HepG2 (cell line): ENCODE measurements around the gene TBC1D14. TPM values are rescaled to one million over a fixed set of nuclear protein-coding genes. Genes with fewer than 3 reads are reported as not detected.

ENCODE experiments used
- ASH2L ChIP-seq: fragments of 300-600, 200-600 bp; sonication (generic); IDR thresholded peaks from 2 replicates; pipeline ENCODE4 v1.7.0; 2017; ENCODE audit warnings: low read depth, mild to moderate bottlenecking, moderate library complexity, mixed read lengths, low read length; ENCODE audit not compliant: insufficient read length
- ATF7-NPFF ChIP-seq: sonication (generic); formaldehyde crosslinking; IDR thresholded peaks from 2 replicates; pipeline ENCODE4 v1.8.1; 2023; ENCODE audit warnings: mild to moderate bottlenecking, low read depth, missing genetic modification reagents, moderate library complexity
- CC2D1A ChIP-seq: sonication (generic); formaldehyde crosslinking; IDR thresholded peaks from 2 replicates; pipeline ENCODE4 v1.8.1; 2023; ENCODE audit warnings: mild to moderate bottlenecking, missing genetic modification reagents
- CCAR2 ChIP-seq: fragments of 200-400 bp; formaldehyde crosslinking; optimal IDR thresholded peaks from 2 replicates; pipeline ENCODE3; 2018; ENCODE audit warnings: low read depth, mild to moderate bottlenecking, low read length, moderate library complexity
- HDAC1 ChIP-seq: sonication (generic); formaldehyde crosslinking; IDR thresholded peaks from 2 replicates; pipeline ENCODE4 v1.5.1; 2020; ENCODE audit warnings: mild to moderate bottlenecking, missing genetic modification reagents
- IKZF4 ChIP-seq: sonication (generic); formaldehyde crosslinking; IDR thresholded peaks from 2 replicates; pipeline ENCODE4 v1.5.1; 2020; ENCODE audit warnings: borderline replicate concordance, mild to moderate bottlenecking, low read depth, missing genetic modification reagents; ENCODE audit errors: not compliant biosample characterization
- KLF15 ChIP-seq: sonication (generic); formaldehyde crosslinking; IDR thresholded peaks from 2 replicates; pipeline ENCODE4 v1.8.1; 2023; ENCODE audit warnings: borderline replicate concordance, mild to moderate bottlenecking, inconsistent platforms, missing genetic modification reagents, mixed read lengths
- NCOA2 ChIP-seq: sonication (generic); formaldehyde crosslinking; IDR thresholded peaks from 2 replicates; pipeline ENCODE4 v1.8.0; 2022; ENCODE audit warnings: inconsistent platforms
- STAG1 ChIP-seq: sonication (generic); formaldehyde crosslinking; IDR thresholded peaks from 2 replicates; pipeline ENCODE4 v1.4.0; 2020; ENCODE audit warnings: missing genetic modification reagents
- SUZ12 ChIP-seq: fragments of 150-350 bp; IDR thresholded peaks from 2 replicates; pipeline ENCODE4 v1.6.1; 2014; ENCODE audit warnings: low read depth, low read length
- ZNF143 ChIP-seq: sonication (generic); formaldehyde crosslinking; IDR thresholded peaks from 2 replicates; pipeline ENCODE4 v1.4.0; 2020; ENCODE audit warnings: missing genetic modification reagents
- ZNF274 ChIP-seq: sonication (generic); formaldehyde crosslinking; IDR thresholded peaks from 2 replicates; pipeline ENCODE4 v1.5.1; 2020; ENCODE audit warnings: mild to moderate bottlenecking, missing genetic modification reagents
- ZNF572 ChIP-seq: sonication (generic); formaldehyde crosslinking; IDR thresholded peaks from 2 replicates; pipeline ENCODE4 v1.5.1; 2020; ENCODE audit warnings: mild to moderate bottlenecking, missing genetic modification reagents
- ZNF605 ChIP-seq: sonication (generic); formaldehyde crosslinking; IDR thresholded peaks from 2 replicates; pipeline ENCODE4 v1.8.0; 2022; ENCODE audit warnings: mild to moderate bottlenecking, missing genetic modification reagents
- ZNF788 ChIP-seq: sonication (generic); formaldehyde crosslinking; IDR thresholded peaks from 2 replicates; pipeline ENCODE4 v1.5.0; 2020; ENCODE audit warnings: mild to moderate bottlenecking, missing genetic modification reagents, borderline replicate concordance
- polyA plus RNA-seq, 8 experiments: library from polyadenylated mRNA; depleted of rRNA in 3 of 8; stranded (reverse) in 7 of 8; unstranded in 1 of 8; fragments of >200 nt; fragmentation: Illumina TruSeq in 4 of 8; extraction: Trizol in 4 of 8; gene quantifications; 2 replicates each; pipeline versions ENCODE4 v1.2.1 to v1.2.3, GENCODE V29; 2011 to 2016; ENCODE audit warnings: low read depth in 4 of 8, missing spikeins in 1 of 8, mixed read lengths in 1 of 8; ENCODE audit not compliant: insufficient read depth in 1 of 8
- total RNA-seq, 5 experiments: library from RNA; depleted of rRNA; stranded (reverse); fragments of >200 nt; fragmentation: Illumina TruSeq; extraction: Trizol; gene quantifications; 2 replicates each; pipeline ENCODE4 v1.2.3, GENCODE V29; 2016; ENCODE audit warnings: low read depth in 1 of 5
- TF ChIP-seq, protein P1 (sequence below): sonication (generic); IDR thresholded peaks from 2 replicates; pipeline ENCODE4 v1.6.1; 2016; ENCODE audit warnings: low read depth, borderline replicate concordance
- TF ChIP-seq, protein P2 (sequence below): sonication (generic); formaldehyde crosslinking; IDR thresholded peaks from 2 replicates; pipeline ENCODE4 v1.4.0; 2020; ENCODE audit warnings: mild to moderate bottlenecking, missing genetic modification reagents, borderline replicate concordance
- TF ChIP-seq, protein P3 (sequence below): sonication (generic); formaldehyde crosslinking; IDR thresholded peaks from 2 replicates; pipeline ENCODE4 v1.4.0; 2020; ENCODE audit warnings: missing genetic modification reagents; ENCODE audit errors: not compliant biosample characterization
- TF ChIP-seq, protein P4 (sequence below): sonication (generic); formaldehyde crosslinking; IDR thresholded peaks from 2 replicates; pipeline ENCODE4 v1.4.0; 2020; ENCODE audit warnings: missing genetic modification reagents
- TF ChIP-seq, protein P5 (sequence below): sonication (generic); formaldehyde crosslinking; IDR thresholded peaks from 2 replicates; pipeline ENCODE4 v1.9.0; 2021; ENCODE audit warnings: missing genetic modification reagents, borderline replicate concordance

Gene TBC1D14
- total and polyA plus RNA-seq, 2 of the 13 experiments (the other 11 are each of a cell fraction or from before 2014, with no cell fraction given) = 29.5 to 46.5 TPM

DNA sequence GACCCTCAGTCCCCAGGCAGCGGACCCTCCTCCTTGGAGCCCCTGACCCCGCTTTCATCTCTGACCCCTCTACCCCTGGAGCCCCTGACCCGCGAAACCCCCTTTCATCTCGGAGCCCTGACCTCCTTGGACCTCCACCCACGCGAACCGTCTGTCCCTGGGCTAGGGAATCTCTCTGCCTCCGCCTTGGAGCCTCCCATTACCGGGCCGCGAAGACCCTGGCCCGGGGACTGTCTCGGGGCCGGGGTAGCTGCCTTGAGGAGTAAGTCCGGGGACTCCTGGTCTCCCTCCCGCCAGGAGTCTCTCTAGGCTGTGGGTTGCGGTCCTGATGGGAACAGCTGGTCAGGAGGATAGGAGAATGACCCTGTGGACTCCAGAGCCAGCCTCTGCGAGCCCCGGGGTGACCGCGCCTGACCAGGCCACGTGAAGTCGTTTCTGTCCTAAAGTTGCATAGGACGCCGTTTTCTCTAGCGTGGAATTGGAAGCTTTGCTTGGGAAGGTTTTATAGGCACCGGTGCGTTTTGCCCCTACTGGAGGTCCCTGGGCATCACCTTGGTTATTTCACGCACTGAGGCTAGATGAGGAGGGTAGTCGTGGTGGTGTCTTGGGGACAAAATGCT, 824 bp downstream of the TBC1D14 start (continued):
- TF ChIP-seq IKZF4 (no peak), ZNF274 (CRISPR knock-in tag) (0 out of 2 replicates have a peak, but pooled peaks have one; percentile 52), ZNF788 (CRISPR knock-in tag) (peak; percentile 74; the same call in 1 of the 2 replicates), NCOA2 (CRISPR knock-in tag) (no peak), CC2D1A (CRISPR knock-in tag) (no peak), ZNF605 (CRISPR knock-in tag) (0 out of 2 replicates have a peak, but pooled peaks have one; percentile 44), SUZ12 (no peak), ZNF572 (CRISPR knock-in tag) (0 out of 2 replicates have a peak, but pooled peaks have one; percentile 19), ATF7-NPFF (CRISPR knock-in tag) (no peak), CCAR2 (no peak), STAG1 (peak; percentile 40; the same call in 1 of the 2 replicates), HDAC1 (CRISPR knock-in tag) (peak; percentile 67; the same call in 1 of the 2 replicates), ZNF143 (CRISPR knock-in tag) (no peak), ASH2L (peak; percentile 45), KLF15 (CRISPR knock-in tag) (no peak)
- TF ChIP-seq, protein P1, sequence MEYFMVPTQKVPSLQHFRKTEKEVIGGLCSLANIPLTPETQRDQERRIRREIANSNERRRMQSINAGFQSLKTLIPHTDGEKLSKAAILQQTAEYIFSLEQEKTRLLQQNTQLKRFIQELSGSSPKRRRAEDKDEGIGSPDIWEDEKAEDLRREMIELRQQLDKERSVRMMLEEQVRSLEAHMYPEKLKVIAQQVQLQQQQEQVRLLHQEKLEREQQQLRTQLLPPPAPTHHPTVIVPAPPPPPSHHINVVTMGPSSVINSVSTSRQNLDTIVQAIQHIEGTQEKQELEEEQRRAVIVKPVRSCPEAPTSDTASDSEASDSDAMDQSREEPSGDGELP = peak; percentile 88
- TF ChIP-seq, protein P2, sequence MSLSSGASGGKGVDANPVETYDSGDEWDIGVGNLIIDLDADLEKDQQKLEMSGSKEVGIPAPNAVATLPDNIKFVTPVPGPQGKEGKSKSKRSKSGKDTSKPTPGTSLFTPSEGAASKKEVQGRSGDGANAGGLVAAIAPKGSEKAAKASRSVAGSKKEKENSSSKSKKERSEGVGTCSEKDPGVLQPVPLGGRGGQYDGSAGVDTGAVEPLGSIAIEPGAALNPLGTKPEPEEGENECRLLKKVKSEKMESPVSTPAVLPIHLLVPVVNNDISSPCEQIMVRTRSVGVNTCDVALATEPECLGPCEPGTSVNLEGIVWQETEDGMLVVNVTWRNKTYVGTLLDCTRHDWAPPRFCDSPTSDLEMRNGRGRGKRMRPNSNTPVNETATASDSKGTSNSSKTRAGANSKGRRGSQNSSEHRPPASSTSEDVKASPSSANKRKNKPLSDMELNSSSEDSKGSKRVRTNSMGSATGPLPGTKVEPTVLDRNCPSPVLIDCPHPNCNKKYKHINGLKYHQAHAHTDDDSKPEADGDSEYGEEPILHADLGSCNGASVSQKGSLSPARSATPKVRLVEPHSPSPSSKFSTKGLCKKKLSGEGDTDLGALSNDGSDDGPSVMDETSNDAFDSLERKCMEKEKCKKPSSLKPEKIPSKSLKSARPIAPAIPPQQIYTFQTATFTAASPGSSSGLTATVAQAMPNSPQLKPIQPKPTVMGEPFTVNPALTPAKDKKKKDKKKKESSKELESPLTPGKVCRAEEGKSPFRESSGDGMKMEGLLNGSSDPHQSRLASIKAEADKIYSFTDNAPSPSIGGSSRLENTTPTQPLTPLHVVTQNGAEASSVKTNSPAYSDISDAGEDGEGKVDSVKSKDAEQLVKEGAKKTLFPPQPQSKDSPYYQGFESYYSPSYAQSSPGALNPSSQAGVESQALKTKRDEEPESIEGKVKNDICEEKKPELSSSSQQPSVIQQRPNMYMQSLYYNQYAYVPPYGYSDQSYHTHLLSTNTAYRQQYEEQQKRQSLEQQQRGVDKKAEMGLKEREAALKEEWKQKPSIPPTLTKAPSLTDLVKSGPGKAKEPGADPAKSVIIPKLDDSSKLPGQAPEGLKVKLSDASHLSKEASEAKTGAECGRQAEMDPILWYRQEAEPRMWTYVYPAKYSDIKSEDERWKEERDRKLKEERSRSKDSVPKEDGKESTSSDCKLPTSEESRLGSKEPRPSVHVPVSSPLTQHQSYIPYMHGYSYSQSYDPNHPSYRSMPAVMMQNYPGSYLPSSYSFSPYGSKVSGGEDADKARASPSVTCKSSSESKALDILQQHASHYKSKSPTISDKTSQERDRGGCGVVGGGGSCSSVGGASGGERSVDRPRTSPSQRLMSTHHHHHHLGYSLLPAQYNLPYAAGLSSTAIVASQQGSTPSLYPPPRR (CRISPR knock-in tag) = peak; percentile 35
- TF ChIP-seq, protein P3, sequence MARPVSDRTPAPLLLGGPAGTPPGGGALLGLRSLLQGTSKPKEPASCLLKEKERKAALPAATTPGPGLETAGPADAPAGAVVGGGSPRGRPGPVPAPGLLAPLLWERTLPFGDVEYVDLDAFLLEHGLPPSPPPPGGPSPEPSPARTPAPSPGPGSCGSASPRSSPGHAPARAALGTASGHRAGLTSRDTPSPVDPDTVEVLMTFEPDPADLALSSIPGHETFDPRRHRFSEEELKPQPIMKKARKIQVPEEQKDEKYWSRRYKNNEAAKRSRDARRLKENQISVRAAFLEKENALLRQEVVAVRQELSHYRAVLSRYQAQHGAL (CRISPR knock-in tag) = no peak
- TF ChIP-seq, protein P4, sequence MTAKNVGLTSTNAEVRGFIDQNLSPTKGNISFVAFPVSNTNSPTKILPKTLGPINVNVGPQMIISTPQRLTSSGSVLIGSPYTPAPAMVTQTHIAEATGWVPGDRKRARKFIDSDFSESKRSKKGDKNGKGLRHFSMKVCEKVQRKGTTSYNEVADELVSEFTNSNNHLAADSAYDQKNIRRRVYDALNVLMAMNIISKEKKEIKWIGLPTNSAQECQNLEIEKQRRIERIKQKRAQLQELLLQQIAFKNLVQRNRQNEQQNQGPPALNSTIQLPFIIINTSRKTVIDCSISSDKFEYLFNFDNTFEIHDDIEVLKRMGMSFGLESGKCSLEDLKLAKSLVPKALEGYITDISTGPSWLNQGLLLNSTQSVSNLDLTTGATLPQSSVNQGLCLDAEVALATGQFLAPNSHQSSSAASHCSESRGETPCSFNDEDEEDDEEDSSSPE (CRISPR knock-in tag) = no peak
- TF ChIP-seq, protein P5, sequence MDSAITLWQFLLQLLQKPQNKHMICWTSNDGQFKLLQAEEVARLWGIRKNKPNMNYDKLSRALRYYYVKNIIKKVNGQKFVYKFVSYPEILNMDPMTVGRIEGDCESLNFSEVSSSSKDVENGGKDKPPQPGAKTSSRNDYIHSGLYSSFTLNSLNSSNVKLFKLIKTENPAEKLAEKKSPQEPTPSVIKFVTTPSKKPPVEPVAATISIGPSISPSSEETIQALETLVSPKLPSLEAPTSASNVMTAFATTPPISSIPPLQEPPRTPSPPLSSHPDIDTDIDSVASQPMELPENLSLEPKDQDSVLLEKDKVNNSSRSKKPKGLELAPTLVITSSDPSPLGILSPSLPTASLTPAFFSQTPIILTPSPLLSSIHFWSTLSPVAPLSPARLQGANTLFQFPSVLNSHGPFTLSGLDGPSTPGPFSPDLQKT = no peak
